Mesendoderm (in vitro differentiated cells): ENCODE data around the gene KRT33A.
"Not testable (repeated sequence)": the region's sequence is repeated elsewhere in the genome, so short reads cannot be mapped to it uniquely, and the experiment has no call there.

Experiments
- DNase-seq: peaks from one replicate; pipeline ENCODE4 v3.0.0; 2013
- H2AK5ac ChIP-seq: 2 replicates; pipeline ENCODE4 v1.6.1; 2013; ENCODE audit warnings: low read length, inconsistent platforms
- H2BK120ac ChIP-seq: 2 replicates; pipeline ENCODE4 v1.6.1; 2013; ENCODE audit warnings: low read depth, mild to moderate bottlenecking, low read length, moderate library complexity, mixed read lengths
- H2BK15ac ChIP-seq: replicated peaks from 2 replicates; pipeline ENCODE4 v1.6.1; 2013; ENCODE audit warnings: low read depth, mild to moderate bottlenecking, moderate library complexity
- H2BK5ac ChIP-seq: 2 replicates; pipeline ENCODE4 v1.6.1; 2013; ENCODE audit warnings: low read length, inconsistent platforms
- H3K18ac ChIP-seq: 2 replicates; pipeline ENCODE4 v1.6.1; 2013; ENCODE audit warnings: mild to moderate bottlenecking, low read length, mixed read lengths
- H3K23ac ChIP-seq: one replicate; pipeline ENCODE4 v1.6.1; 2013; ENCODE audit warnings: low read length
- H3K27ac ChIP-seq: 2 replicates; pipeline ENCODE4 v1.5.1; 2013; ENCODE audit warnings: low read depth, mild to moderate bottlenecking, inconsistent platforms, low read length, moderate library complexity
- H3K27me3 ChIP-seq: 2 replicates; pipeline ENCODE4 v1.6.1; 2013; ENCODE audit warnings: low read length, control low read depth, mild to moderate bottlenecking, inconsistent platforms; ENCODE audit not compliant: insufficient read depth, poor library complexity
- H3K36me3 ChIP-seq: 2 replicates; pipeline ENCODE4 v1.6.1; 2013; ENCODE audit warnings: low read length, inconsistent platforms; ENCODE audit not compliant: control insufficient read depth, insufficient read depth
- H3K4ac ChIP-seq: one replicate; pipeline ENCODE4 v1.6.1; 2013; ENCODE audit warnings: low read depth, mild to moderate bottlenecking, low read length, moderate library complexity
- H3K4me1 ChIP-seq: 2 replicates; pipeline ENCODE4 v1.6.1; 2013; ENCODE audit warnings: low read depth, low read length, inconsistent platforms; ENCODE audit not compliant: control insufficient read depth
- H3K4me2 ChIP-seq: 2 replicates; pipeline ENCODE4 v1.6.1; 2013; ENCODE audit warnings: low read length
- H3K4me3 ChIP-seq: 2 replicates; pipeline ENCODE4 v1.5.1; 2013; ENCODE audit warnings: mild to moderate bottlenecking, low read length
- H3K56ac ChIP-seq: one replicate; pipeline ENCODE4 v1.6.1; 2013; ENCODE audit warnings: low read length
- H3K79me1 ChIP-seq: 2 replicates; pipeline ENCODE4 v1.6.1; 2013; ENCODE audit warnings: low read length, inconsistent platforms
- H3K79me2 ChIP-seq: 2 replicates; pipeline ENCODE4 v1.6.1; 2013; ENCODE audit warnings: mild to moderate bottlenecking, low read length; ENCODE audit not compliant: control insufficient read depth, insufficient read depth
- H3K9ac ChIP-seq: 2 replicates; pipeline ENCODE4 v1.6.1; 2013; ENCODE audit warnings: low read length, inconsistent platforms
- H4K5ac ChIP-seq: one replicate; pipeline ENCODE4 v1.6.1; 2013; ENCODE audit warnings: low read length
- H4K8ac ChIP-seq: one replicate; pipeline ENCODE4 v1.6.1; 2013; ENCODE audit warnings: low read depth, mild to moderate bottlenecking, control low read depth, low read length, moderate library complexity
- WGBS: extraction: QIAGEN DNeasy Blood & Tissue Kit; methylation state at CpG from one replicate; pipeline ENCODE4 v1.1.7; 2013; ENCODE audit warnings: low lambda C conversion rate, missing lambda C conversion rate; ENCODE audit not compliant: insufficient coverage; ENCODE audit errors: extremely low coverage; 5-methylcytosine and 5-hydroxymethylcytosine counted together

KRT33A gene

GRCh38 chr17:41387670-41388069 lies 37.0 kb upstream of the KRT33A start:
- H3K79me2 ChIP-seq, result no peaks in the 10 kb centered on the region
- no peak overlapping the region for H2BK5ac ChIP-seq
- H3K27ac ChIP-seq, result no peak overlapping the region
- no peak overlapping the region for H3K4me2 ChIP-seq
- no peak overlapping the region for H3K4me3 ChIP-seq
- no peak overlapping the region for H3K56ac ChIP-seq
- no peak overlapping the region for H3K9ac ChIP-seq
- DNase-seq, result no peak
- no peak overlapping the region for H4K8ac ChIP-seq
- H2BK120ac ChIP-seq, result no peak overlapping the region
- no peak overlapping the region for H3K4ac ChIP-seq
- H3K36me3 ChIP-seq, result no peaks in the 10 kb centered on the region
- no CpG with 5 or more reads among the region's 4 CpGs for WGBS
- H3K4me1 ChIP-seq, result no peaks in the 10 kb centered on the region
- no peak overlapping the region for H4K5ac ChIP-seq
- no peaks in the 10 kb centered on the region for H3K79me1 ChIP-seq
- H3K27me3 ChIP-seq, result no peaks in the 10 kb centered on the region
- H2BK15ac ChIP-seq, result no peak overlapping the region
- no peak overlapping the region for H2AK5ac ChIP-seq
- H3K23ac ChIP-seq, result no peak overlapping the region
- no peak overlapping the region for H3K18ac ChIP-seq

DNA sequence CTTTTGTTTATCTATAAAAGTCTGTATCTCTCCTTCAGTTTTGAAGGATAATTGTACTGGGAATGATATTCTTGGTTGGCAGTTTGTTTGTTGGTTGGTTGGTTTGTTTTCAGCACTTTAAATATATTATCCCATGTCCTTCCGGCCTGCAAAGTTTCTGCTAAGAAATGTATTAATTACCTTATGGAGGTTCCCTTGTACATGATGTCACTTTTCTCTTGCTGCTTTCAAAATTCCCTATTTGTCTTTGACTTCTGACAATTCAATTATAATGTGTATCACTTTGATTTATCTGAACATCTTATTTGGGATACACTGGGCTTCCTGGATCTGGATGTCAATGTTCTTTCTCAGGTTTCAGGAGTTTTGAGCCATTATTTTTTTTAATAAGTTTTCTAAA lies 35.6 kb upstream of the KRT33A start:
- no peaks in the 10 kb centered on the region for H3K79me2 ChIP-seq
- H3K4me2 ChIP-seq, result no peak overlapping the region
- H3K4ac ChIP-seq, result no peak overlapping the region
- H3K23ac ChIP-seq, result no peak overlapping the region
- H3K27me3 ChIP-seq, result no peaks in the 10 kb centered on the region
- H3K4me1 ChIP-seq, result no peaks in the 10 kb centered on the region
- H3K27ac ChIP-seq, result no peak overlapping the region
- no peak overlapping the region for H4K8ac ChIP-seq
- no peak overlapping the region for H2AK5ac ChIP-seq
- no peak for DNase-seq
- no peak overlapping the region for H3K18ac ChIP-seq
- no peak overlapping the region for H2BK5ac ChIP-seq
- WGBS, result no CpG with 5 or more reads among the region's 1 CpG
- no peaks in the 10 kb centered on the region for H3K79me1 ChIP-seq
- H3K9ac ChIP-seq, result no peak overlapping the region
- no peak overlapping the region for H3K4me3 ChIP-seq
- H3K56ac ChIP-seq, result no peak overlapping the region
- H2BK120ac ChIP-seq, result no peak overlapping the region
- no peaks in the 10 kb centered on the region for H3K36me3 ChIP-seq
- H4K5ac ChIP-seq, result no peak overlapping the region
- no peak overlapping the region for H2BK15ac ChIP-seq

GRCh38 chr17:41383690-41384089 lies 33.1 kb upstream of the KRT33A start:
- H4K8ac ChIP-seq, result no peak overlapping the region
- H3K18ac ChIP-seq, result no peak overlapping the region
- no peak overlapping the region for H3K4ac ChIP-seq
- H3K9ac ChIP-seq, result no peak overlapping the region
- H4K5ac ChIP-seq, result no peak overlapping the region
- H3K27ac ChIP-seq, result no peak overlapping the region
- H2BK15ac ChIP-seq, result no peak overlapping the region
- H3K79me2 ChIP-seq, result no peaks in the 10 kb centered on the region
- H3K4me3 ChIP-seq, result no peak overlapping the region
- H3K4me1 ChIP-seq, result no peaks in the 10 kb centered on the region
- no peaks in the 10 kb centered on the region for H3K36me3 ChIP-seq
- H3K56ac ChIP-seq, result no peak overlapping the region
- H3K27me3 ChIP-seq, result no peaks in the 10 kb centered on the region
- no CpG with 5 or more reads among the region's 1 CpG for WGBS
- no peak overlapping the region for H3K23ac ChIP-seq
- H2AK5ac ChIP-seq, result no peak overlapping the region
- H2BK120ac ChIP-seq, result no peak overlapping the region
- no peaks in the 10 kb centered on the region for H3K79me1 ChIP-seq
- H2BK5ac ChIP-seq, result no peak overlapping the region
- no peak for DNase-seq
- no peak overlapping the region for H3K4me2 ChIP-seq

GRCh38 chr17:41382394-41382793 lies 31.8 kb upstream of the KRT33A start:
- Histone ChIP-seq H2BK15ac (no peak overlapping the region), H3K4me3 (no peak overlapping the region), H3K9ac (no peak overlapping the region), H3K56ac (no peak overlapping the region), H3K4me2 (no peak overlapping the region), H2AK5ac (no peak overlapping the region), H3K27me3 (no peaks in the 10 kb centered on the region), H4K8ac (no peak overlapping the region), H3K4me1 (no peaks in the 10 kb centered on the region), H3K4ac (no peak overlapping the region), H2BK5ac (no peak overlapping the region), H3K79me1 (no peaks in the 10 kb centered on the region), H3K23ac (no peak overlapping the region), H2BK120ac (no peak overlapping the region), H4K5ac (no peak overlapping the region), H3K27ac (no peak overlapping the region), H3K79me2 (no peaks in the 10 kb centered on the region), H3K18ac (no peak overlapping the region), H3K36me3 (no peaks in the 10 kb centered on the region)
- WGBS, result no CpG with 5 or more reads among the region's 1 CpG
- no peak for DNase-seq

- not testable (repeated sequence) for DNase-seq, H4K8ac ChIP-seq, H3K4ac ChIP-seq, H2BK120ac ChIP-seq, H2BK5ac ChIP-seq, H3K23ac ChIP-seq, H3K79me1 ChIP-seq, H3K79me2 ChIP-seq, H3K9ac ChIP-seq, H4K5ac ChIP-seq, H3K4me2 ChIP-seq, H3K36me3 ChIP-seq, H3K4me1 ChIP-seq, H2AK5ac ChIP-seq, H3K18ac ChIP-seq, H3K56ac ChIP-seq, H3K4me3 ChIP-seq, H3K27ac ChIP-seq, H2BK15ac ChIP-seq, H3K27me3 ChIP-seq
- WGBS, result no CpG with 5 or more reads among the region's 13 CpGs
These were observed 31.3 kb upstream of the KRT33A start, which contains the start of gene KRT34 for GRCh38 chr17:41381943-41382342. TSS of gene KRT34 (minus strand) at chr17:41382306. CDS start at chr17:41382246, 60 bp downstream.

GRCh38 chr17:41380091-41380490 lies 29.5 kb upstream of the KRT33A start:
- not testable (repeated sequence) for H3K56ac ChIP-seq, H3K23ac ChIP-seq, H3K18ac ChIP-seq, H2BK120ac ChIP-seq, H3K79me1 ChIP-seq, H3K27ac ChIP-seq, H3K4me2 ChIP-seq, H3K36me3 ChIP-seq, H4K5ac ChIP-seq, H3K4me1 ChIP-seq, H3K4me3 ChIP-seq, H3K4ac ChIP-seq, H2BK15ac ChIP-seq, H4K8ac ChIP-seq, H2BK5ac ChIP-seq, H3K79me2 ChIP-seq, H3K9ac ChIP-seq, H3K27me3 ChIP-seq, DNase-seq, H2AK5ac ChIP-seq
- WGBS, result no CpG with 5 or more reads among the region's 7 CpGs
